HG03460 (cell line): ENCODE data around the gene NR2F1.

Source experiments
- ATAC-seq: cut with Tn5 transposase; IDR thresholded peaks from one replicate; pipeline ENCODE4 v1.9.1; 2021; ENCODE audit not compliant: unreplicated experiment

The NR2F1 gene

GRCh38 chr5:93635991-93636390, 53.0 kb downstream of the NR2F1 start:
- peak; percentile 92 for ATAC-seq

GRCh38 chr5:93636837-93637236, 53.8 kb downstream of the NR2F1 start:
- no peak for ATAC-seq

- no peak for ATAC-seq
Measured at GRCh38 chr5:93637697-93638096, 54.7 kb downstream of the NR2F1 start.

- ATAC-seq = no peak
Measured at GRCh38 chr5:93642526-93642925, 59.5 kb downstream of the NR2F1 start.
